Measurements from ENCODE around the gene TESK1.
"Not testable (repeated sequence)": the region's sequence is repeated elsewhere in the genome, so short reads cannot be mapped to it uniquely, and the experiment has no call there.

Gene TESK1

DNA sequence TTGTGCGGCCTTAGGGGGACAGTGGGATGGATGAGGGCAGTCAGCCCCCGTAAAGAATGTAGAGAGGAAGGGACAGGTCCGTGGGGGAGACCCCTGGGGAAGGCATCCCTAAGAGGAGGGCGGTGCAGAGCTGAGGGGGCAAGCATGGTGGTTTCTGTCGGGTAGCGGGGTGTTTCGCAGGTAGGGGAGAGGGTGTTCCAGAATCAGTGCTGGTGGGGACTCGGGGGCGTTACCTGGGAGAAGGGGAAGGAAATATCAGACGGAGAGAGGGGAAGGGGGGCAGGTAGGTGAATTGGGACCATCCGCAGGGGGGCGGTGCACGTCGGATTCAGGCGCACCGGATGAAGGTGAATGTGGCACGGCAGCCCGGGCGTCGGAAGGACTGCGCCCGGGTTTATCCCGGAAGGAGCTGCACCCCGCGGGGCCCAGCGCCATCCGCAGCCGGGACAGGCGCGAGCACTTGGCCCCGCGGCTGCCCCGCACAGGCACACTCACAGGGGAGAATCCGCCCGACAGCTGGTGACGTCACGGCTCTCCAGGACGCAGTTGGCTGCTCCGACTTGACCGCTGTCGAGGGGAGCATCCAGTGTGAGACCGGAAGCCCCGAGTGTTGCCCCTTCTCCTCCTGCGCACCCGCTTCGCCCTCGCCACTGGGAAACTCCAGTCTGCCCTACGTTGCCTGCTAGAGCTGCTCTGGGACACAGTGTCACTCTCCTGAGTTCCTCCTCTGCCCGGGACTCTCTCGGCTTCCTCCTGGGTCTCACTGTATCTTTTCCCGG is 11.8 kb downstream of the TESK1 start:
- peak; percentile 36 for DNase-seq

DNA sequence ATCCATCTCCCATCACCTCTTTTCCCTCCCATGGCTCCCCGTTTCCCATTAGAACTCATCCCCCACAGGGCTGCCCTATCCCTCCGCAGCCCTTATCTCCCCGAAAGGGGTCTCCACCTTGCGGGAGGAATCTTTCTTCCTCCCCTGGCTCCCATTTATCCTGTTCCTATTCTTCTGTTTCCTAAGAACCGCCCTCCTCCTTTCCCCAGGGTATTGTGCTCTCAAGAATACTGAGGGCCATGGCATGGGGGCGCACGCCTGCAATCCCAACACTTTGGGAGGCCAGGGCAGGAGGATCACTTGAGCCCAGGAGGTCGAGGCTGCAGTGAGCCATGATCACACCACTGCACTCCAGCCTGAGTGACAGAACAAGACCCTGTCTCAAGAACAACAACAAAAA is 12.5 kb downstream of the TESK1 start:
- no peak for DNase-seq

DNA sequence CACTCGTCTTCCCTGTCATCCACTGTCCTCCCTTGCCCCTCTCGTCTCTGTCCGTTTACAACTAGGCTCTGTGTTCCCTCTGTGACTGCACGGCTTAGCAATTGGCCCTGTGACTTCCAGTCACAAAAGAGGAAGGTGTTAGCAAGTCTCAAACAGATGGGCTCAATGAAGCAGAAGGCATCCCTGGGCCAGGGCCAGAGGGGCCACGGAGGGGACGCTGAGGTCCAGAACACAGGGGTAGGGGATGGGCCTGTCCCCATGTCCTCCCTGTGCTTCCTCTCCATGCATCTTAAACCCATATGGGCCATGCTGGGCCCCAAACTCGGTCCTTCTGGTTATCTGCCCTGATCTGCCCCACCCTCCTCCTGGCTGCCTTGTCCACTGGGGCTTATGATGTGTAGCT is 13.3 kb downstream of the TESK1 start, which contains the start of gene CD72:
TSS of gene CD72 (minus strand) at position 89 of the 403 bp plus-strand sequence. CDS start 110 bp downstream, outside the sequence.
- no peak for DNase-seq

DNA sequence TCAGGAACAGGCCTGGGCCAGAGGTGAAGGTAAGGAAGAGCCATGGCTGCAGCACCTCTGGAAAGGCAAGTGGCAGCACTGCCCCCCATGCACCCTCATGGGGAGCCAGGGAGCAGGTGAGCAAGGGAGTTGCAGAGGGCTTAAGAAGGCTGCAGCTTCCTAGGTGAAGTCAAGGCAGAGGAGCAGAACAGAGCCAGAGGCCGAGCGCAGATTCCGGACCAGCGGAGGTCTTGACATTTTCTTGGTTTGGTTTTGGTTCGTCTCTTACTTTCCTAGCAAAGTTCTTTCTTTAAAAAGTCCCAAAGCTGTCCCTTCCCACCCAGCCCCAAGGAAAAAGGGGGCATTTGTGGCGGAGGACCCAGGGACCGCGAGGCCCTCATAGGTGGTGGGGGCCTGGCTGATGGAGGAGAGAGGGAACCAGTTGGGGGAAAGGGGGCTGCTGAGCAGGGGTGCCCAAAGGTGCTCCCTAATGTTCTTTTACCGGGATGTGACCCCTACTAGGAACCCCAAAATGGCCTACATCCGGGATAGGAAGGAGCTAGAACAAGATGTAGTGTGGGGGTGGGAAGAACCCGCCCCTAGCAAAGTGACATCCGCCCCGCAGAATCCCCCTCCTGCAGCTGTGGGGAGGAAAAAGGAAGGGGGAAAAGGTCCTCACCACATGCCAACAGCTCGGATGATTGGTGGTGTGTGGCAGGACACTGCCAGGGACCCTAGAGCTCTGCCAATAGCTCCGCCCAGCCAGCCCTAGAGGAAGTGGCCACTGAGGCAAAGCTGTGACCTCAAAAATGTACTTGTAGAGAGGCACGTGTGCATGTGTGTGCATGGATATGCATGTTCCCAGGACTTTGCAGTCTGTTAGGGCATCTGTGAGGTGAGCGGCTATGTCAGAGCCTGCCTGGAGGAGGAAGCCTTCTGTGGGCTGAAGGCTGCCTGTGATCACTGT is 14.1 kb downstream of the TESK1 start:
- no peak for DNase-seq

DNA sequence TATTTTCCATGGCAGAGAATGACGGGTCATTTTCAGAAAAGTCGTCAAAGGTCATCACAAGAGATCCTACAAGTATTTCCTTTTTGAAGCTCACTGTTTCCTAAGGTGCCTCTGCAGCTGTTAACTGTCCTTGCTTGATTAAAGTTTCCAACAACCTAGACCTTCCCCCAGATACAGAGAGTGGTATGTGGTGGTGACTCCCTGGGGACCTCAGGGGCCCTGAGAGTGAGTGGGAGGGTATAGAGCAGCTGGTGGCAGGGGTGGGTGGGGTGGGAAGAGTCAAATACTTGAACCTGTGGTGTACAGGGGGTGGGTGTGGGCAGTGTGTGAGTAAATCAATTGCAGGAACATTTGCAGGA is 14.7 kb downstream of the TESK1 start:
- no peak for DNase-seq

DNA sequence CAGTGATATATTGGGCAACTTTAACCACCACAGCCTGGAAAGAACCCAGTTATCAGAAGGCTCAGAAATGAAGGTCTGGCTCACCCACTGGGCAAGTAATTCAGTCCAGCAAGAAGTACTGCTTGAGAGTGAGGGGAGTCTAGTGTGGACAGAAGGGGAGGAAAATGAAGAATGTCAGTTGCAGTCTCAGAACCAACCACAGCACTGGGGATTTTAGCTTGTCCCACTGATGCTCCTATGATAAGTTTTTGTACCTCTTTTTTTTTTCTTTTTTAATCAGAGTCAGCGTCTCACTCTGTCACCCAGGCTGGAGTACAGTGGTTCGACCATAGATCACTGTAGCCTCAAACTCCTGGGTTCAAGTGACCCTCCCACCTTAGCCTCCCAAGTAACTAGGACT is 22.5 kb downstream of the TESK1 start:
- DNase-seq: no peak

DNA sequence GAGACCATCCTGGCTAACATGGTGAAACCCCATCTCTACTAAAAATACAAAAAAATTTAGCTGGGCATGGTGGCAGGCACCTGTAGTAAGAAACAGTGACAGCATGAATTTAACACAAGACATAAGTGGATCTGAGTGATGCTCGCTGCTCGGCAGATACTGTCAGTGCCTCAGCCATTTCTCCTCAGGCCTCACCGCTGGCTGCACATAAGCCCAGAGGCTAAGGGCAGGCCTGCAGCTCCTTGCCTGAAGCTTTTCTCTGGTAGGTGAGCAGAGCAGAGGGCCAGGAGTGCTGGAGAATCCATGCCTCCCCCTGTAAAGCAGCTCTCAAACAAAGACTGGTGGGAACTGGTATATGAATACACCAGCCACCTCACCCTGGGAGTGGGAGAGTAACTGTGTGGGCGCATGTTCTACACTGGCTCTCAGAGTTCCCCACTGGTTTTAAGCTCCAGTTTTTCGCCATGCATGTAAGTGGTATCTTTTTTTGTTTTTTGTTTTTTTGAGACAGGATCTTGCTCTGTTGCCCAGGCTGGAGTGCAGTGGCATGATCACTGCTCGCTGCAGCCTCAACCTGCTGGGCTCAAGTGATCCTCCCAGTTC is 23.4 kb downstream of the TESK1 start:
- DNase-seq: no peak

DNA sequence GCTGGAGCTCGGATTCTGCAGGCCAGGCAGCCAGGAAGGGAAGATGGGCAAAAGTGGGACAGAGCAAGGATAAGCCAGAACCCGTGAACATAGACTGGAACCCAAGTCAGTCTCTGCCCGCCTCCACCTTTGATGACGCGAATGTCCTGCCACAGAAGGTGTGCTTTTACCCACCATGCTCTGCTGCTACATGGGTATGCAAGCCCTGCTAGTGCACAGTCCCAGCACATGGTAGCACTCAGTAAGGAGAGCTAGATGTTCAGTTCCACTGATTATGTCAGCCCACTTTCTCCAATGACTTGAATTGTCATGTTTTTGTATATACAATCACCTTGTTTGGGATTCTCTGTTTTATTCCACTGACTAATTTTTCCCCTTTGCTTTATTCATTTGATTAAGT is 24.5 kb downstream of the TESK1 start:
- no peak for DNase-seq

DNA sequence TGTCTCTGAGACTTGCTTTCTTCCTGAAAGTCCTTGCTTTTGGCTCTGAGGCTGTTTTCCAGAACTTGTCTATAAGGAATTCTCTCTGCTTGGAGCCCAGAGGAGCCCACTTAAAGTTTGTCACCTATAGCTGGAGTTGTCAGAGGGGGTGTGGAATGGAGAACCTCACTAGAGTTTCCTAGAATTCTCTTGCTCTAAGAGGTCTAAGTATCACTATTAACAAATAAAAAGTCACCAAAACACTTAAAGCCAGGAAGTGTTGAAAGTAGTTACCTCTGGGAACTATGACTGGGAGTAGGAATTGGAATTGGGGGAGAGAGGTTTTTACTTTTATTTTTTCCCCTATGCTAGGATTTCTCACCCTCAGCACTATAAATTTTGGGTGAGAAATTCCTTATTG is 30.7 kb downstream of the TESK1 start:
- no peak for DNase-seq

DNA sequence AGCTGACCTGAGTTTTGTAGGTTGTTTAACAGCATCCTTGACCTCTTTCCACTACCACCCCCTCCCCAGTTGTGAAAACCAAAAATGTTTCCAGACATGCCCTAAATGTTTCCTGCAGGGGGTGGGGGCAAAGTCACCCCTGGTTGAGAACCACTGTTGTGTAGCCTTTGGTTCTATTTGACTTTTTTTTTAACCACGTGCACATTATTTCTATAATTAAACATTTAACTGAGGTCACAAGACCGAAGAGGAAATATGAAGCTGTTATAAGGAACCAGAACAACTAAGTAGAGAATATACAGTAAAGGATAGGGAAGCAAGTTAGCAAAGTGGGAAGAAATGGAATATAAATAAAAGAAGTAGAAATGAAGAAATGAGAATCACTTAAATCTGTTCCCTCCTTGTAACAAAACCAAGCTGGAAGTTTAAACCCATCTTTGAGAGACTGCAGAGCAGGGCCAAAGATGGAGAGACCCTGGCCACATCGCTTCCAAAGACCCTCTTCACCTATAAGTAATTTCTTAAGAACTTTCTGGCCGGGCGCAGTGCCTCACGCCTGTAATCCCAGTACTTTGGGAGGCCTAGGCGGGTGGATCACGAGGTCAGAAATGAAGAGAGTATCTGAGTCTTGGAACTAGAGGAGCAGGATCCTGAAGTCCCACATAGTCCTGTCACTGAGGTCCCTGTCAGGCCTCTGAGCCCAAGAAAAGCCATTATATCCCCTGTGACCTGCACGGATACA is 31.2 kb downstream of the TESK1 start:
- DNase-seq: no peak

DNA sequence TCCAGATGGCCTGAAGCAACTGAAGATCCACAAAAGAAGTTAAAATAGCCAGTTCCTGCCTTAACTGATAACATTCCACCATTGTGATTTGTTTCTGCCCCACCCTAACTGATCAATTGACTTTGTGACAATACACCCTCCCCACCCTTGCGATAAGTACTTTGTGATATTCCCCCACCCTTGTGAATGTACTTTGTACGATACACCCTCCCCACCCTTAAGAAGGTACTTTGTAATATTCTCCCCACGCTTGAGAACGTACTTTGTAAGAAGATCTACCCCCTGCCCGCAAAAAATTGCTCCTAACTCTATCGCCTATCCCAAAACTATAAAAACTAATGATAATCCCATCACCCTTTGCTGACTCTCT is 31.8 kb downstream of the TESK1 start:
- not testable (repeated sequence) for DNase-seq

DNA sequence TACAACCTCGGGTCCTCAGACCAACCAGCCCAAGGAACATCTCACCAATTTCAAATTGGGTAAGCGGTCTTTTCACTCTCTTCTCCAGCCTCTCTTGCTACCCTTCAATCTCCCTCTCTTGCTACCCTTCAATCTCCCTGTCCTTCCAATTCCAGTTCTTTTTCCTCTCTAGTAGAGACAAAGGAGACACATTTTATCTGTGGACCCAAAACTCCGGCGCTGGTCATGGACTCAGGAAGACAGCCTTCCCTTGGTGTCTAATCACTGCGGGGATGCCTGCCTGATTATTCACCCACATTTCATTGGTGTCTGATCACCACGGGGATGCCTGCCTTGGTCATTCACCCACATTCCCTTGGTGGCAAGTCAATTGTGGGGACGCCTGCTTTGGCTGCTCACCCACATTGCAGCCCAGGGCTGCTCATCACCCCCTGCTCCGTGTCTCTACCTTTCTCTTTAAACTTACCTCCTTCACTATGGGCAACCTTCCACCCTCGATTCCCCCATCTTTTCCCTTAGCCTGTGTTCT is 32.4 kb downstream of the TESK1 start:
- not testable (repeated sequence) for DNase-seq

DNA sequence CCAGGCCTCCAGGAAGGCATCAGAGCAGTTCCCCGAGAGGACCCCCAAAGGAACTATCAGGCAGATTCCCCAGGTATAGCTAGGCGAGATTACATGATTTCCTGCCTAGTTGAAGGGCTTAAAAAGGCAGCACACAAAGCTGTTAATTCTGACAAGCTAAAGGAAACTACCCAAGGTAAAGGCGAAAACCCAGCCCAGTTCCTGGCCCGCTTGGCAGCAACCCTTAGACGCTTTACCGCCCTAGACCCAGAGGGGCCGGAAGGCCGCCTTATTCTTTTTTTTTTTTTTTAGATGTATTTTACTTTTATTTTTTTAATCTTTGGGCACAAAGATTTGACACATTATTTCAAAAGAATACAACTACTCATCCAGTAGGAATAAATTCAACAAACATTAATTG is 33.7 kb downstream of the TESK1 start:
- not testable (repeated sequence) for DNase-seq

DNA sequence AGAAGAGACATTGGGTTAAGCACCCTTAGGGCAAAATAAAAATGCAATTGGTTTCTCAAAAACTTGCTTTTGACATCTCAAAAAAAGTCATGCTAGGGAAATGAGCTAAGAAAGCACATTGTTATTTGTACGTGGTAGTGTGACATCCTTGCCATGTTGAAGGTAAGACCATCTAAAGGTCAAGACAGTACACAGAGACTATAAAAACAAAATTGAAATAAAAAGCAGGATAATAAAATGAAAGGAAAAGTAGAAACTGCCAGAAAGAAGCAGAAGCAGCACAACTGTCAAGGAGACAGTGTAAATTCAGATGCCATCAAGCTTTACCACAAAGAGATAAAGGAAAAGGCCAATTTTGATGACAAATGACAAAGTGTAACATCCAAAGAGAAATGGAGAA is 34.2 kb downstream of the TESK1 start:
- DNase-seq: not testable (repeated sequence)

DNA sequence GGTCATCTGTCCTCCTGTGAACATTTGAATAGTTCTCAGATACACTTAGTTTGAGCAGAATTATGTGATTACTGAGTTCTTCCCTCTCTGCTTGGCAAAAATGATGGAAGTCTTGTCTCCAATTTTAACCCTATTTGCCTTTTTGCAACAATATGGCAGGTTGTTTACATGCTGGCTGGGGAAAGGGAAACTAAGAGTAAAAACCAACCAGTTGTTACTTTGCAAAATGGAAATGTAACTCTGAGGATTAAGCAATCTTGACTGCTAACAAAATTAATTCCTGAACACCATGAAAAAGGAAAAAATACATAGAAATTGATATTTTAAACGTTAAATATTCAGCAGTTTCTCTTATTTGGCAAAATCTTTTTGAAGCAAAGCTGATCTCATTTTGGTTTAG is 34.6 kb downstream of the TESK1 start:
- DNase-seq: no peak

DNA sequence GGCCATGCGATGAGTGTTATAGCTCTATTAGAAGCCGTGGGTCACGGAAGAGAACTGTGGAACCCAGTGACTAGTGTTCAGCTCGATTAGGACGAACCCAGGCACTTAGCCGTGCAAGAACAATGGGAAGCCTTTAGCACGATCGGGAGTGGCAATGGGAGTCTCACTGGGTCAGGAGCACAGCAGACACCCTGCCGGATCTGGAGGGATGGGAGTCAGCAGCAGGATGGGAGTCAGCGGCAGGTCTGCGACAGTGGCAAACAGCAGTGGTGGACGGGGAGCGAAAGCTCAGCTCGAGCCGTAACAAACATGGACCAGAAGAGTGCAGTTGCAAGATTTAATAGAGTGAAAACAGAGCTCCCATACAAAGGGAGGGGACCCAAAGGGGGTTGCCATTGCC is 35.4 kb downstream of the TESK1 start:
- not testable (repeated sequence) for DNase-seq

DNA sequence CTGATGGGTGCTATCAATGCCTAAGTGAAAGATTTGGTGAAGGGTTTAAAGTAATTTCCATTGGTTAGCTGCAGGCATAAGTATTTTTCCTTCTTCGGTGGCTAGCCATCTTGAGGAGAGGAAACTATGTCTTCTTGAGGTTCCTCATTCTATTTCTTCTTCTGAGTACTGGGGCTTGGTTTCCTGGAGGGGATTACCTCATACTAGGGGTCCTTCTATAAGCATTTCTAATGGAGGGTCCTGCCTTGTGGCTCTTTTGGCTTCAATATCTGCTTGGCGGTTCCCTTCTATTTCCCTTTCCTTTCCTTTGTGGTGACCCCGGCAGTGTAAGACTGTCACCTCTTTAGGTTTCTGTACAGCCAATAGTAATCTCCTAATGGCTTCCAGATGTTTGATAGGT is 36.4 kb downstream of the TESK1 start:
- not testable (repeated sequence) for DNase-seq

DNA sequence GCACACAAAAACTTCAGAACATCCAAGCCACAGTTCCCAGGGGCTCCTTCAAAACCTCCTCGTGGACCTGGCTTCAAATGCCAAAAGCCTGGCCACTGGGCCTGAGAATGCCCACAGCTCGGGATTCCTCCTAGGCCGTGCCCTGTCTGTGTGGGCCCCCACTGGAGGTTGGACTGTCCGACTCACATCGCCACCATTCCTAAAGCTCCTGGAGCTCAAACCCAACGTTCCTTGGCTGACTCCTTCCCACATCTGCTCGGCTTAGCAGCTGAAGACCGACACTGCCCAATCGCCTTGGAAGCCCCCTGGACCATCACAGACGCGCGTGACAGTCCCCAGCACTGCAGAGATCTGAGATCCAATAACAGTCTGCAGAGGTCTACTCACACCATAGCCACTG is 38.0 kb downstream of the TESK1 start:
- DNase-seq: no peak

DNA sequence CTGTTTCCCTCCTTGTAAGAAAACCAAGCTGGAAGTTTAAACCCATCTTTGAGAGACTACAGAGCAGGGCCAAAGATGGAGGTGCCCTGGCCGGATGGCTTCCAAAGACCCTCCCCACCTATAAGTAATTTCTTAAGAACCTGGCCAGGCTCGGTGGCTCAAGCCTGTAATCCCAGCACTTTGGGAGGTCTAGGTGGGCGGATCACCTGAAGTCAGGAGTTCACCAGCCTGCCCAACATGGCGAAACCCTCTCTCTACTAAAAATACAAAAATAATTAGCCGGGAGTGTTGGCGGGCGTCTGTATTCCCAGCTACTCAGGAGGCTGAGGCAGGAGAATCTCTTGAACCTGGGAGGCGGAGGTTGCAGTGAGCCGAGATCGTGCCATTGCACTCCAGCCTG is 40.7 kb downstream of the TESK1 start:
- DNase-seq: not testable (repeated sequence)

DNA sequence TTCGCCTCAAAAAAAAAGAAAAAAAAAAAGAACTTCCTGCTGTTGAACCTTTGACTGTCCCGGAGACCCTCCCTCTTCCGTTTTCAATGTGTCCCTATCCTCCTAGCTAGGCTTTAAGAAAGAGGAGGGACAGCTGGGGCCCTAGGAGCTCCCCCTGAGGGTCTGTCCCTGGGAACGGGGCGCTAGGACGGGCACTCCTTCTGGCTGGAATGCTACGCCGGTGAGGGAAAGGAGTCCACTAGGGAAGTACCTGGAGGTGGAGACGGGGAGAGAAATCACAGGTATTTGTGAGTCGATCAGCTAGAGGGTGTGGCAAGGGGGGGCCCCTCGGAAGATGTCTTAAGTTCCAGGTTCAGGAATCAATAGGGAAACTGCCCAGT is 41.1 kb downstream of the TESK1 start:
- DNase-seq: peak; percentile 51

DNA sequence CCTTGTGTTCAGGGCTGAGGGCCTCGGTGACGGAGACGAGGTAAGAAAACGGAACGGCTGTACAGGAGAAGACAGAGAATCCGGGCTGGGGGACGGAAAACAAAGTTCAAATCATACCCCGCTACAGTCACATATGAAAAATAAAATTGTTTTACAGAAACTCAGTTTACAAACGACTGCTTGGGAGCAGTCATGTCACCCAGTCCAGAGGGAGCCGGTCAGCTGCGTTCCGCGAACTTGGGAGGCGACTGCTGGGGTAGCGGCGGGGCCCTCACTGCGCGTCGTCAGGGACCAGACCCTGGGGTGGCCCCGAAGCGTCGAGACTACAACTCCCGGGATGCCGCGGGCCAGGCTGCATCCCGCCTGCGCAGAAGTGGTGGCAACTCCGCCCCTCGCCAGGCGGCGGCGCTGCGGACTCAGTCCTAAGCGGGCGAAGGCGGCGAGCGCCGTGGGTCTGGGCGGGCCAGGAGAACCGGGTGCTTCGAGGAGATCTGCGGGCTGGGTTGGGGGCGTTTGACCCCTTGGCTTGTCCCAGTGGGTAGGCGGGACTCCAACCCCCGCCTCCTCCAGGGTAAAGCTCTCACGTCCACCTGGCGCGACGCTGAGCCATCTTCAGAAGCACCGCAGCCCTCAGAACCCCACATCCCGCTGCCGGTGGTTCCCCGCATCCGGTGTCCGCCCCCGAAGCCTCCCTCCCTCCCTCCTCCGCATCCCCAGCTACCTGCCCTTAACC is 41.6 kb downstream of the TESK1 start:
- DNase-seq: peak; percentile 78
